GM12878 (cell line): Measurements from ENCODE around the gene ANKRD37. TPM values are rescaled to one million over a fixed set of nuclear protein-coding genes. Genes with fewer than 3 reads are reported as not detected.

Experiments
- ATAC-seq: fragments of 200-7000 bp; cut with Tn5 transposase; 3 replicates; pipeline ENCODE4 v1.9.1; 2020; ENCODE audit warnings: mild to moderate bottlenecking, moderate library complexity
- BruUV-seq: library from RNA; stranded (reverse); fragments of 400-500 nt; replicated peaks from 2 replicates; lab custom pipeline; 2021; lab: Mats Ljungman, UMichigan
- CTCF ChIA-PET: fragments of 300-600 bp; sonication (Branson Sonifier 250); formaldehyde crosslinking; extraction: SDS; loops from one replicate; lab custom pipeline; 2021; ENCODE audit warnings: inconsistent platforms; lab: Yijun Ruan, JAX
- POLR2A ChIA-PET: fragments of 350-600 bp; formaldehyde crosslinking; extraction: SDS; loops from one replicate; lab custom pipeline; 2021; ENCODE audit warnings: inconsistent platforms; lab: Charles Lee
- RAD21 ChIA-PET: fragments of 300-600 bp; sonication (Branson Sonifier 250); formaldehyde crosslinking; loops from one replicate; lab custom pipeline; 2023; ENCODE audit warnings: antibody characterized with exemption; ENCODE audit not compliant: unreplicated experiment; lab: Charles Lee
- SMC1A ChIA-PET: fragments of 300-600 bp; sonication (Branson Sonifier 250); formaldehyde crosslinking; loops from one replicate; lab custom pipeline; 2023; ENCODE audit not compliant: unreplicated experiment, uncharacterized antibody; lab: Charles Lee
- DNase-seq: peaks from one replicate; pipeline ENCODE4 v3.0.0-alpha.2; 2011; ENCODE audit warnings: low read depth, low spot score
- FAIRE-seq: peaks from 3 replicates; lab custom pipeline; 2011; peaks lifted over from hg19 to GRCh38; lab: Jason Lieb, UNC
- H2AFZ ChIP-seq: 2 replicates; pipeline ENCODE4 v1.6.0; 2011; ENCODE audit warnings: low read depth, low read length, control low read depth; ENCODE audit not compliant: control insufficient read depth
- H3K27ac ChIP-seq: 2 replicates; pipeline ENCODE4 v1.5.1; 2011; ENCODE audit warnings: control low read depth; ENCODE audit not compliant: control insufficient read depth, insufficient read depth
- H3K27me3 ChIP-seq, 2 experiments: replicated peaks in 1 of 2; 2 replicates each; pipeline versions ENCODE4 v1.6.0 to v1.6.1; 2011; ENCODE audit warnings: low read length in 1 of 2; ENCODE audit not compliant: control insufficient read depth in 2 of 2, insufficient read depth in 2 of 2
- H3K36me3 ChIP-seq, 2 experiments: 2 replicates each; pipeline ENCODE4 v1.5.1; 2011; ENCODE audit warnings: low read length in 1 of 2; ENCODE audit not compliant: control insufficient read depth in 2 of 2, insufficient read depth in 2 of 2
- H3K4me1 ChIP-seq: 2 replicates; pipeline ENCODE4 v1.6.1; 2011; ENCODE audit warnings: mild to moderate bottlenecking, low read length, moderate library complexity, mixed read lengths; ENCODE audit not compliant: control insufficient read depth, insufficient read depth
- H3K4me2 ChIP-seq: 2 replicates; pipeline ENCODE4 v1.6.0; 2011; ENCODE audit warnings: control low read depth; ENCODE audit not compliant: control insufficient read depth, insufficient read depth
- H3K4me3 ChIP-seq: fragments of 200-600 bp; sonication (generic); 2 replicates; pipeline ENCODE4 v1.5.1; 2016
- H3K79me2 ChIP-seq: 2 replicates; pipeline ENCODE4 v1.6.0; 2011; ENCODE audit warnings: low read length; ENCODE audit not compliant: control insufficient read depth, insufficient read depth
- H3K9ac ChIP-seq: 2 replicates; pipeline ENCODE4 v1.8.0; 2011; ENCODE audit warnings: low read length, control low read depth, mixed read lengths; ENCODE audit not compliant: control insufficient read depth, insufficient read depth
- H3K9me3 ChIP-seq: replicated peaks from 3 replicates; pipeline ENCODE4 v1.5.1; 2011; ENCODE audit warnings: mild to moderate bottlenecking, low read length; ENCODE audit not compliant: control insufficient read depth, insufficient read depth
- H4K20me1 ChIP-seq: 2 replicates; pipeline ENCODE4 v1.6.0; 2011; ENCODE audit not compliant: control insufficient read depth, insufficient read depth
- GABPA ChIP-seq: IDR thresholded peaks from 2 replicates; pipeline ENCODE4 v1.6.1; 2014; ENCODE audit warnings: antibody characterized with exemption, low read depth, mild to moderate bottlenecking, inconsistent platforms
- MYB ChIP-seq: fragments of 150-350 bp; IDR thresholded peaks from 2 replicates; pipeline ENCODE4 v1.6.1; 2014; ENCODE audit warnings: mild to moderate bottlenecking, low read depth, low read length, borderline replicate concordance
- PRDM15 ChIP-seq: fragments of 450-650 bp; formaldehyde crosslinking; IDR thresholded peaks from 2 replicates; pipeline ENCODE4 v1.4.0; 2020; ENCODE audit warnings: mild to moderate bottlenecking, moderate library complexity
- RAD21 ChIP-seq: IDR thresholded peaks from 2 replicates; pipeline ENCODE4 v1.6.1; 2011; ENCODE audit warnings: mild to moderate bottlenecking, low read depth, low read length, moderate library complexity; ENCODE audit not compliant: insufficient read depth
- SPI1 ChIP-seq: IDR thresholded peaks from 2 replicates; pipeline ENCODE4 v1.6.1; 2011; ENCODE audit warnings: low read depth, mild to moderate bottlenecking, low read length, moderate library complexity, borderline replicate concordance; ENCODE audit not compliant: insufficient read depth
- STAT1 ChIP-seq: fragments of 450-650 bp; conservative IDR thresholded peaks from 2 replicates; pipeline ENCODE4 v1.6.1; 2014; ENCODE audit warnings: antibody characterized with exemption, mild to moderate bottlenecking
- TCF7 ChIP-seq: IDR thresholded peaks from 2 replicates; pipeline ENCODE4 v1.6.1; 2014; ENCODE audit warnings: antibody characterized with exemption, borderline replicate concordance
- YY1 ChIP-seq: IDR thresholded peaks from 2 replicates; pipeline ENCODE4 v1.6.1; 2011; ENCODE audit warnings: low read depth, mild to moderate bottlenecking, low read length
- WGBS: methylation state at CpG from one replicate; pipeline ENCODE4 v1.1.6; 2016; ENCODE audit warnings: low lambda C conversion rate; ENCODE audit not compliant: insufficient replicate concordance, insufficient coverage; ENCODE audit errors: missing lambda C conversion rate; 5-methylcytosine and 5-hydroxymethylcytosine counted together
- in situ Hi-C: fragments of 300-500 bp; cut with MboI; formaldehyde crosslinking; loops from 9 replicates; pipeline ENCODE4 v1.14.3; 2018; ENCODE audit warnings: mixed read lengths
- intact Hi-C: fragments of 100-400 bp; cut with micrococcal nuclease; formaldehyde crosslinking; loops from one replicate; pipeline ENCODE4 v1.14.2; 2022; ENCODE audit not compliant: unreplicated experiment
- polyA plus RNA-seq, 11 experiments: library from polyadenylated mRNA; depleted of rRNA in 4 of 11; unstranded in 6 of 11; stranded (reverse) in 5 of 11; fragments of >200 nt; fragmentation: Nextera tagmentation in 4 of 11; fragmentation: Illumina TruSeq in 1 of 11; extraction: Ambion mirVana in 4 of 11; extraction: Trizol in 1 of 11; gene quantifications; 1 replicate in 1 of 11; 2 replicates in 10 of 11; pipeline versions ENCODE4 v1.2.1 to v1.2.3, GENCODE V29; 2011 to 2016; ENCODE audit warnings: inconsistent platforms in 2 of 11, missing spikeins in 2 of 11, low read depth in 1 of 11
- total RNA-seq, 4 experiments: library from RNA; depleted of rRNA in 3 of 4; stranded (reverse); fragments of >200 nt in 3 of 4; fragmentation: Illumina TruSeq in 1 of 4; extraction: Trizol in 1 of 4; gene quantifications; 2 replicates each; pipeline versions ENCODE4 v1.2.1 to v1.2.3, GENCODE V29; 2013 to 2021

Gene ANKRD37
- total and polyA plus RNA-seq, 10 of the 15 experiments (the other 5 are each of a cell fraction or from before 2014, with no cell fraction given) = 10.6 to 67.9 (median 24.2) TPM

- TF ChIP-seq PRDM15 (CRISPR knock-in tag) = no peak
Measured at GRCh38 chr4:185416955-185417354, 20.3 kb downstream of the ANKRD37 start (continued).

- Histone ChIP-seq H3K4me1 (no peaks in the 10 kb centered on the region), H2AFZ (no peak overlapping the region), H3K9me3 (no peaks in the 10 kb centered on the region), H3K79me2 (peaks cover 15% of the 10 kb centered on the region), H3K4me2 (no peak overlapping the region), H3K27ac (no peak overlapping the region), H4K20me1 (no peaks in the 10 kb centered on the region), H3K27me3 (no peaks in the 10 kb centered on the region), H3K4me3 (no peak overlapping the region), H3K9ac (no peak overlapping the region), H3K36me3 (peaks cover 0 to 11% of the 10 kb centered on the region in 2 experiments; a peak in 2 of 4 replicates)
- SMC1A ChIA-PET = interaction anchor here (0.9 to 1.0 kb wide), 3 partner anchors 10 to 22 kb away, joined by 3 to 4 read pairs (median 3); no protein-coding TSS in a partner anchor
- DNase-seq = no peak
- no TSS peak for BruUV-seq
- intact Hi-C loops = no loop called here
- CTCF ChIA-PET = interaction anchor here (1.2 to 1.6 kb wide), 2 partner anchors 51 to 177 kb away, joined by 3 read pairs; no protein-coding TSS in a partner anchor
- 30% methylated on average over 2 of the region's 2 CpGs for WGBS
- in situ Hi-C loops = no loop called here
- RAD21 ChIA-PET = interaction anchor here (1.5 kb wide), 1 partner anchor 17 kb away, joined by 4 read pairs; no protein-coding TSS in a partner anchor
- no peak for ATAC-seq
- no peak for TF ChIP-seq MYB
- no peak for TF ChIP-seq GABPA
- no peak for TF ChIP-seq YY1
- no peak for TF ChIP-seq STAT1
- TF ChIP-seq SPI1 = no peak
- TF ChIP-seq TCF7 = no peak
- TF ChIP-seq RAD21 = no peak
- POLR2A ChIA-PET = no interaction called here
- no peak for FAIRE-seq
Measured at GRCh38 chr4:185421366-185422124, 24.9 kb downstream of the ANKRD37 start.
